ENCODE measurements around the gene EPN1.

The EPN1 gene

DNA sequence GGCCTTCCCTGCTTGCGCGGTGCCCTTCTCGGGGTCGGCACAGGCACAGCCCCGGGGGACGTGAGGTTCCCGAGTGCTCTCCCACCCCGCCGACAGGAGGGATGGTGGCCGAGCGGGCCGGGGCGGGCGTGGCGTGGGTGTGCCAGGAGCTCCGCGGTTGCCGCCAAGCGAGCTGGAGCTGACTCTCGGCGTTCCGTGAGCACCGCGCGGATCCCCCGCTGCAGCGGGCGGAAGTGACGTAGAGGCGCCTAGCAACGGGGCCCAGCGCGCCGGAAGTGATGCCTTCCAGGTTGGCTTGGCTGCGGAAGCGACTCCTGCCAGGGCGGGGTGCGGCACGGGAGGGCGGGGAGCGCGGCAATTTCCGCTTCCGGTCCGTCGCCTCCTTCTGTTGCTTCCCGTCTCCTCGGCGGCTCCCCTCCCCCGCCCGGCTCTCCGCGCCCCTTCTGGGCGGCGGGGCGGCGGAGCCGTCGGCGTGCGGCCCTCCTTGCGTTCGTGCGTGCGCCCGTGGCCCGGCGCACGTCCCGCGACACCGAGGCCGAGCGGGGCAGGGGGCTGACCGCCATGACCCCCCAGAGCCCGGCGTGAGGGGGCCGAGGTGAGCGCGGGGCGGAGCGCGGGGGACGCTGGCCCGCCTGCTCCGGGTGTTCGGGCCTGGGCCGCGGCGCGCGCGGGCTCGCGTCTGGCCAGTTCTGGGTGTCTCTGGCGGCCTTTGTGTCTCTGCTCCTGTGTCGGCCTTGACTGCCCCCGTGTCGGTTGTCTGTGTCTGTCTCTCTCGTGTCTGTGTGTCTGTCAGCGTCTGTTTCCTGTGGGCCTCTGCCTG is at the start of gene EPN1:
Gene EPN1, plus strand, starts transcription at position 386 of the 820 bp plus-strand sequence. CDS start 3,402 bp downstream, outside the sequence.
- DNase-seq (ENCODE audit: low read depth in 2 of 2): peak; percentile 95 to 96

DNA sequence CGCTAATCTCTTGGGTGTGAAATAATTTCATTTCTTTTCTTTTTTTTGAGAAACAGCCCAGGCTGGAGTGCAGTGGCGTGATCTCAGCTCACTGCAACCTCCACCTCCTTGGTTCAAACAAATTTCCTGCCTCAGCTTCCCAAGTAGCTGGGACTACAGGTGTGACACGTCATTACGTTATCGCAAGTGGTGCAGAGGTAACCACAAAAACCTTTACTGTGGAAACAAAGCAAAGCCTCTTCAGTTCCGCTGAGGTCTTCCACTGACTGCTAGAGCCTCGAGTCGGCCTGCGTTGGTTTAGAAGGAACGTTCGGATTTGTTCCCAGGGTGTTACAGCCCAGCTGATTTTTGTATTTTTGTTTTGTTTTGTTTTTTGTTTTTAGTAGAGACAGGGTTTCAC is 48.7 kb upstream of the EPN1 start:
- no peak for DNase-seq (ENCODE audit: low read depth in 2 of 2)

DNA sequence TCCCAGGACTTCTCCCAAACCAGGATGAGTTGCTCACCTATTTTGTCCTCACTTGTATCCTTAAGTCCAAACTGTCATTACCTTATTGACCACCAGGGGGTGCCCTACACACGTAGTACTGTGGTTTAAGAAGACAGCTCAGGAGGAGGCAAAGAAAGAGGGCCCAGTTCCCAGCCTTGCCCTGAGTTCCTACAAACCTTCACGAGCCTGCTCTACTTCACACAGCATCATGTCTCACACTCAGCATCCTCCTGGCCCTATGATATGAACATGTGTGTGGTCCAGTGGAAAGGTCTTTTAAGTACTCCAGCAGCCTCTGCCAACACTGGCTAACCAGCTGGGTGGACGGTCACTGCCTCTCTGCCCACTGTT is 42.6 kb upstream of the EPN1 start:
- DNase-seq (ENCODE audit: low read depth in 2 of 2): peak; percentile 67 to 80

DNA sequence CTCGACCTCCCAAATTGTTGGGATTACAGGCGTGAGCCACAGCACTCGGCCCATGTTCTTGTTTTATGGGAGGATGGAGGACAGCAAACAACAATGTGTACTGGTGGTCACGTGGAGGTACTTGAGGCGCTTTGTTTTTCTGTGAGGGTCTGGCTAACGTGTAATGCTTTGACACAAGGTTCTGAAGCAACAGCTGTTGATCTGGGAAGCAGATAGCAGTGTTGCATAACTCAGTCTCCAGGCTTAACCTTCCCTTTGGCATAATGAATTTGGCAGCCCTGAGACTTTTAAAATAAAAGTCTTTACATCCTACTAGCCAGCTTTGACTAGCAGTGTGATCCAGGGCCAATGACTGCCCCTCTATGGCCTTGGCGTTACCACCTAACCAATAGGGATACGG is 41.2 kb upstream of the EPN1 start:
- DNase-seq (ENCODE audit: low read depth in 2 of 2): no peak

DNA sequence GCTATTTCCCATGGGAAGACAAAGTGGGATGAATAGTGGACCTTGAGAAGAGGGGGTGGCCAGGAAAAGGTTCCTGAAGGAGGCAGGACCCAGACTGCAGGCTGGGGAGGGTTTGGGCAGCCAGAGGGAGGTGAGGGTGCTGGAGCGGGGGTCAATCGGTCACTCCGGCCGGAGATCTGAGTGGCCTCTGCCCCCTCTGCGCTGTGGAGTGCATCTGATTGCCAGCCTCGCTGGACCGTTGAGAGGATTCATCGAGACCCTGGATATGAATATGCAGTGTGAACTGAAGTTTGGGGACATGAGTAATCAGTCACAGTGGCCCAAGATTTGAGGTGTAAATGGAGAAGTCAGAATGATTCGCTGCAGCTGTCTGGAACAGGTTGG is 39.7 kb upstream of the EPN1 start:
- DNase-seq (ENCODE audit: low read depth in 2 of 2): no peak

DNA sequence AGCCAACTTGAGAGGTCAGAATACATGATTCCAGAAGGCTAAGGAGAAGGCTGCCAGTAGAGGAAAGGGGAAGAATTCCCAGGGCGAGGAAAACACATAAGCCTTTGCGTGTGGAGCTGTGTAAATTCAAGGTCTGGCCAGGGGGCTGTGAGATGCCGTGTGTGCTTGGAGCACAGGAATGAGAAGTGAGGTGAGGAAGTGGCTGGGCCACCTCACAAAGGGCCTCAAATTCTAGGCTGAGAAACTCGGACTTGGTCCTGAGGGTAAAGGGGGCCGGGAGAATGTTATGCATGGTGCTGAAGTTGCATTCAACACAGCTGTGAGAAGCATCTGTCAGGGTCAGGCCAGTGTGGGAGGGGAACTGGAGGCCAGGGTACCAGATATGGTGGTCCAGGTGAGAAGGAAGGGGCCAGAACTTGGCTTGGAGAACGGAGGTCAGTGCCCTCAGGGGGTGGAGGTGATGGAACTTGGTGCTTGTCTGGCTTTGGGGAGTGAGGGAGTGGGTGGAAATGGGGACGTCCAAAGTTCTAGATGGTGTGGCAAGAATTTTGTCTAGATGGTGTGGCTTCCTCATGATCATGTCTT is 39.1 kb upstream of the EPN1 start:
- DNase-seq (ENCODE audit: low read depth in 2 of 2): no peak

DNA sequence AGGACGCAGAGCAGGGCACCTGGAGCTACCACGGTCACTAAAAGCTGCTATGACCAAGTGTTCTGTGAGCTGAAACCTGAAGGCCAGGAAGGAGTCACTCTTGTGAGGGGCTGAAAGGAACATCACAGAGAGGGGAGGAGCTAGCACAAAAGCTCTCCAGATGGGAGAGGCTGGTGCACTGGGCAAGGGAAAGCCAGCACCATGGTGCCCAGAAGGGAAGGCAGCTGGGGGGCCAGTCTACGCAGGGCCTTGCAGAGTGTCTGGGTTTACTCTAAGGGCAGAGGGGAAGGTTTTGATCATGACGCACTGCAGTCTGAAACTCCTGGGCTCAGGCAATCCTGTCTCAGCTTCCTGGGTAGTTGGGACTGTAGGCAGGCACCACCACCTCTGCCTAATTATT is 38.3 kb upstream of the EPN1 start:
- no peak for DNase-seq (ENCODE audit: low read depth in 2 of 2)

DNA sequence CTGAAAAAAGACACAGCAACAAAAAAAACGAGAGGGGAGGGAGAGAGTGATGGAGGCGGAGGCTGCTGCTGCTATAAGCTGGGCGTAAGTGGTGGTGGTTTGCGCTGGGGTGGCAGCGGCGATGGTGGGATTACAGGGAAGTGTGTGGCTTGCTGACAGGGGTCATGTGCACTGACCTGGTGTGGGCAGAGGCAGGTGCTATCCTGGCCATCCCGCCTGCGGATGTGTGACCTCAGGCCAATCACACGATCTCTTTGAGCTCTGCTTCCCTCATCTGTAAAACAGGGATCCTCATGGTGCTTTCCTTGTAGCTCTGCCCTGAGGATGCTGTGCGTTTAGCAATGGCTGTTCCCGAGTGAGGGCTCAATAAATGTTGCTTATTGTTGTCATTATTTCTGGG is 37.5 kb upstream of the EPN1 start:
- no peak for DNase-seq (ENCODE audit: low read depth in 2 of 2)

DNA sequence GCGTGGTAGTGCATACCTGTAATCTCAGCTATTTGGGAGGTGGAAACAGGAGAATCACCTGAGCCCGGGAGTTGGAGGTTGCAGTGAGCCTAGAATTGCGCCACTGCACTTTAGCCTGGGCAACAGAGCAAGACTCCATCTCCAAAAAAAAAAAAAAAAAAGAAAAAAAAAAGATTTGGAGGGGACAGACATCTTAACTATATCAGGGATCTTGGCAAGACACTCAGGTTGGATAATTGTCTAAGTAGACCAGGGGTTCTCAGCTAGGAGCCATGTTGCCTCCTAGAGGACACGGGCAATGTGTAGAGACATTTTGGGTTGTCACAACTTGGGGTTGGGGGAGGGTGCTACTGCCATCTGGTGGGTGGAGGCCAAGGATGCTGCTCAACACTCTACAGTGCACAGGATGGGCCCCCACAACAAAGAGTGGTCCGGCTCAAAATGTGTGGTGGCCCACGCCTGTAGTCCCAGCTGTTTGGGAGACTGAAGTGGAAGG is 36.1 kb upstream of the EPN1 start:
- no peak for DNase-seq (ENCODE audit: low read depth in 2 of 2)

DNA sequence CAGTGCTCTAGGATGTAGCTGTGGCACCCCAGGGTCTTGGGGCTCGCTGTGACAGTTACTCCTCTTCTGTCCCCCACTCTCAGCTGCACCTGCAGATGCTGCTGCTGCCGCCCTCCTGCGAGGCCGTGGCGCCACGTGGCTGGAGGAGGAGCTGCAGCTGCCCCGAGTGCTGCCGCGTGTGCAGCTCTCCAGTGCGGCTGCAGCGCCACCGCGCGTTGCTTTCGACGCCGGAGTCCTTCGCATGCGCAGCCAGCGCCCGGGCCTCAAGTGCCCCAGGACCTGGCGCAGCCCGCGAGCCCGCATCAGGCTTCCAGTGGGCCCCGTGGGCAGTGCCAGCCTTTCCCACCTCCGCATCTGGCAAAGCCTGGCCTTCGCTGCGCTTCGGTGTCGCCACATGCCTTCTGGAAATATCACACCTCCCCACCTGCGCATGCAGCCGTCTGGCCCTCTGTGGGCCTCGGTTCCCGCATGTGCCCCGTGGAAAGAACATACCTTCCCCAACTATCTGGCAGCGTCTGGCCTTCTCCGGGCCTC is 34.9 kb upstream of the EPN1 start:
- DNase-seq (ENCODE audit: low read depth in 2 of 2): peak in 1 of 2 donors; percentile 54

DNA sequence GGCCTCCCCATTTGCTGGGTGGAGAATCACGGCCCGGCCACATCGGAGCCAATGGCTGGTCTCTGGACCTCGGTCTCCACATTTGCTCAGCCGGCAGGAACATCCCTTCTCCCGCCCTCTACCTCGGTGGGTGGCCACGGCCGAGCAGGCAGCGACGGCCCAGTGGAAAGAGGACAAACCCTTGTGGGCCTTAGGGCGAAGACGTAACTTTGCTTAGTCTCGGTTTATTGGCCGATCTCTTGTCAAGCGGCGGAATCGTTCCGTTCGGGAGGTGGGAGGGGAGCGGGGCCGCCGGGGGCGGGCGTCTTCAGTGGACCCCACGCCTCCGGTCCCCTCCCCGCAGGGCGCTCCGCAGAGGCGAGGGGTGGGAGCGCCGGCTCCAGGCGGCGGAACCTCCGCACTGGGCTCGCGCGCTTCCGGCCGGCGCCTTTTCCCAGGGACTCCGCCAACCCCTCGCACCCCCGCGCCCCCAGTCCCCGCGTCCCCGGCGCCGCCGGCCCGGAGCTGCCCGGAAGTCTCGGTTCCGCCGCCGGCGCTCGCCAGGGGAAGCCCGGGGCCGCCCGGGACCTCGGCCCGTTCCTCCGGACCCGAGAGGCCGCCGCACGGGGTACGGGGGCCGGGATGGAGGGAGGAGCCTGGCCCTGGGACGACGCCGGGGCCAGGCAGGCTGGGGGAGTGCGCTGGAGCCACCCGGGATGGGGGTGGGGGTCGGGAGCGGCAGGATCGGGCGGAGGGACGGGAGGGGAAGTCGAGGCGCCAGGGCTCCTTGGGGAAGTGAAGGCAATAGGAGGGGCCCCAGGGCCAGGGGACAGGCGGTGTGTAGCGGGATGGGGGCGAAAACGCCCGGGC is 34.2 kb upstream of the EPN1 start, which contains the start of gene ZNF580:
Gene ZNF580, plus strand, starts transcription at position 426 of the 849 bp plus-strand sequence. CDS start 1,507 bp downstream, outside the sequence.
- no peak for DNase-seq (ENCODE audit: low read depth in 2 of 2)

DNA sequence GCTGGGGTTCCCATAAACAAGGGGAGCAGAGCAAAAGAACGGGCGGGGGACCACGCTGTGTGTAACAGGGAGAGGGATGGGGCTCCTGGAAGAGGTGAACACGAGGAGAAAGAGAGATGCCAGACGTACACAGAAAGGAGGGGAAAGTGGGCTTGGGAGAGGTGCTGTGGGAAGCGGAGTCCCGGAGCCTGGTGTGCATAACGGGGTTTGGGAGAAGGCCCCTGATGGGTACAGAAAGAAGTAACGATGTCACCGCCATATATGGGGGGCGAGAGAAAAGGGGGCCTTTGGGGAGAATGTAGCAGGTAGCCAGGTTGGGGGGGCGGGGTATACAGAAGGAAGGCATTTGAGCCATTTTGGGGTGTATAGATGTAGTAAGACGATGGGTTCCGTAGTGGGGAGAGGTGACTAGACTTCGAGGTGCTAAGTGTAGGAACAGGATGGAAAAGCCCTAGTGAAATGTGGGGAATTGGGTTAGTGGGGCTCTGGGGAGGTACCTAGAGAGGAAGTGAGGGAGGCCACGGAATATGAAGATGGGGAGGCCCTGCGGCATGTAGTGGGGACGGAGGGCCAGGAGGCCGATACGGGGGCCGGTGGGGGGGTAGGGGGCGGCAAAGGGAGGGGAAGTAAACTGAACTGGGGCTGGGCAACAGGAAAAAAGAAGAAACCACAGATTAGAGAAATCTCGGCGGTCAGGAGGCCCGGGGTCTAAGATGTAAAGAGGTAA is 33.4 kb upstream of the EPN1 start:
- DNase-seq (ENCODE audit: low read depth in 2 of 2): no peak

DNA sequence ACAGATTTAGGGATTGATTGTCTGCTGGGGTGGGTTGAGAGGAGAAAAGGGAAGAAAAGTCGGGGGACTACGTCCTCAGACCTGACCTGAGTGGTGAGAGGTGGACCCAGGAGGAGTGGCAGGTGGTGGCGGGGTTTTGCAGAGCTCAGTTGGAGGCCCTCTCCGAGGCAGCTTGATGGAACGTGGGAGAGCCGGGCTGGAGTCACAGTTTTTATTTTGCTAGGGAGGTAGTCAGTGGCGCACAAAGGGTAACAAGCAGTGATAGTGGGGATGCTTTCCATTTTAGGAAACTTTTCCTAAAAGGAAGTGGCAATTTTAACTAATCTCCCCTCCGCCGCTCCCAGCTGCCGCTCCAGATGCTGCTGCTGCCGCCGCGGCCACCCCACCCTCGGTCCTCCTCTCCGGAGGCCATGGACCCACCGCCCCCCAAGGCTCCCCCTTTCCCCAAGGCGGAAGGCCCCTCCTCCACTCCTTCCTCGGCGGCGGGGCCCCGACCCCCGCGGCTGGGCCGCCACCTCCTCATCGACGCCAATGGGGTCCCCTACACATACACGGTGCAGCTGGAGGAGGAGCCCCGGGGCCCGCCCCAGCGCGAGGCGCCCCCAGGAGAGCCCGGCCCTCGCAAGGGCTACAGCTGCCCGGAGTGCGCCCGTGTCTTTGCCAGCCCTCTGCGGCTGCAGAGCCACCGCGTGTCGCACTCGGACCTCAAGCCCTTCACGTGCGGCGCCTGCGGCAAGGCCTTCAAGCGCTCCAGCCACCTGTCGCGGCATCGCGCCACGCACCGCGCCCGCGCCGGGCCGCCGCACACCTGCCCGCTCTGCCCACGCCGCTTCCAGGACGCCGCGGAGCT is 32.6 kb upstream of the EPN1 start:
- no peak for DNase-seq (ENCODE audit: low read depth in 2 of 2)

DNA sequence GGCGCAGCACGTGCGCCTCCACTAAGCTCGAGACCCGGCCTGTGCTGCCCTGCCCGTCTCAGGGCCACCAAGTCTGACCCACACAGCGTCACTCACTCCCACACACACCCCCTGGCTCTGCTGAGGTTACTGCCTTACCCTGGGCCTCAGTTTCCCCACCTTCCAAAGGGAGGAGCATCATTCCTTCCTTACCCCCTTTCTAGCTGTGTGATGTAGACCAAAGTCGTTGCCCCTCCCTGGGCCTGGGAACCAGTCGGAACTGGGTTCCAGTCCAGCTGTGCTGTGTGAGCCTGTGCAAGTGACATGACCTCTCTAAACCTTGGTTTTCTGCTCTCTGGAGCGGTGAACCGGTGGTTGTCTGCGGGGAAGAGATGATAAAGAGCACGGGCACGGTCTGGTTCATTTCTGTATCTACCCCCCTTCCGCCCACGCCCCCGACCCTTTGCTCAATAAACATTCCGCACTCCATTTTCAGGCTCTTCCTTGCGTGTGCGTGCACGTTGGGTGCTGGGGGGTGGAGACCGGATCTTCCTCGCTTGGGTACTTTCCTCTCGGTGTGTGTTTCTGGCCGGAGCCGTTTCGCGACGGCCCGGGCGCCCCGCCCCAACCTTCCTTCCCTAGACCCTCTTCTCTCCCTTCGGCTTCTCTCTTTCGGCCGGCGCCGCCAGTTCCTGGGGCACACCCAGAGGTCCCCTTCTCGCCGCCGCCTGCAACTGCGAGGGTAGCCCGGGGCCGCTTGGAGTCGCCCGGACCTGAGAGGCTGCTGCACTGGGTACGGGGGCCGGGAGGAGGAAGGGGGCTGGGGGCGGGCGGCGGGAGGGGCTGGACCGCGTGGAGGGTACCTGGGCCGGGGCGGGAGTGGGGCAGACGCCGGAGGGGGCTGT is 31.8 kb upstream of the EPN1 start, which contains the start of gene ZNF581:
Gene ZNF581, plus strand, starts transcription at position 647 of the 884 bp plus-strand sequence. CDS start 923 bp downstream, outside the sequence.
- peak in 1 of 2 donors; percentile 58 for DNase-seq (ENCODE audit: low read depth in 2 of 2)

DNA sequence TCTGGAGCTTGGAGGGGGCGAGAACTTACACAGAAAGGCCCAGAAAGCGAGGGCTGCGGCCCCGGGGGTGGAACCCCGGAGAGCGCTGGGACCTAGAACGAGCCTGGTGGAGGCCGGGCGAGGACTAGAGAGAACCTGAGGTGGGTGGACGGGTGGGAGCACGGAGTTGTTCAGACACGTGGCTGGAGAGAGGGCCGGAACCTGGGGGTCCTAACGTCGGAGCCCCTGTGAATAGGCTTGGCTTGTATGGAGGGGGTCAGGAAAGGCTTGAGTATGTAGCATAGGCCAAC is 31.2 kb upstream of the EPN1 start:
- DNase-seq (ENCODE audit: low read depth in 2 of 2): no peak

DNA sequence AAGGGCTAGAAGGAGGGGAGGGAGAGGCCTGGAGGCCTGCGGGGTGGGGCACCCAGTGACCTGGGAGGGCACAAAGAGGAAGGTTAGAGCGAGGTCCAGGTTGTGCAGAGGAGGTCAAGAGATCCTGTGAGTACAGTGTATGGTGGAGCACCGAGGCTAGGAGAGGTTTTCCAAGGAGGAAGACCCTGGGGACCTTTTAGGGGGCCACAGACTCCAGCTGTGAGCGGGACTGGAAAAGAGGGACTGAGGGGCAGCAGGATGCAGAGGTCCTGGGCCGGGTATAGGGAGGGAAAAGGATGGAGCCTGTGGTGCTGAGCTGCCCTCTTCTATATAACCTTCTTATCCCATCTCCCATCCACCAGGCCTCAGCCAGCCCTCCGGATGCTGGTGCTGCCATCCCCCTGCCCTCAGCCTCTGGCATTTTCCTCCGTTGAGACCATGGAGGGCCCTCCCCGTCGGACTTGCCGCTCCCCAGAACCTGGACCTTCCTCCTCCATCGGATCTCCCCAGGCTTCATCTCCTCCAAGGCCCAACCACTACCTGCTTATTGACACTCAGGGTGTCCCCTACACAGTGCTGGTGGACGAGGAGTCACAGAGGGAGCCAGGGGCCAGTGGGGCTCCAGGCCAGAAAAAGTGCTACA is 30.7 kb upstream of the EPN1 start:
- no peak for DNase-seq (ENCODE audit: low read depth in 2 of 2)

DNA sequence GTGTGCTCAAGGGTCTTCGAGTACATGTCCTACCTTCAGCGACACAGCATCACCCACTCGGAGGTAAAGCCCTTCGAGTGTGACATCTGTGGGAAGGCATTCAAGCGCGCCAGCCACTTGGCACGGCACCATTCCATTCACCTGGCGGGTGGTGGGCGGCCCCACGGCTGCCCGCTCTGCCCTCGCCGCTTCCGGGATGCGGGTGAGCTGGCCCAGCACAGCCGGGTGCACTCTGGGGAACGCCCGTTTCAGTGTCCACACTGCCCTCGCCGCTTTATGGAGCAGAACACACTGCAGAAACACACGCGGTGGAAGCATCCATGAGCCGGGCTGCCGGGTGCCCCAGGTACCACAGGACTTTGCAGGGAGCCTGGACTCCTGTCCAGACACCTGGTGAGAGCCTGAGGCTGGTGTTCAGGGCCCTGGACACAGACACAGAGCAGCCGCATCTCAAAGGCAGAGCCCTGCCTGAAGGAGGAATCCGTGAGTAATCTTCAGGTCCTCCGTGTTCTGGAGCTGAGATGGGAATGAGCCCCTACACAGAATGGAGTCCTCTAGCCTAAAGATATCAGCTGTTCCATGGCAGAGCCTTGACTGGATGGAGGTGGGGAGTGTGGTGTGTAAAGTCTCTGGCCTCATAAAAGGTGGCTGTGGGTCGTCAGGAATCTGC is 30.0 kb upstream of the EPN1 start:
- DNase-seq (ENCODE audit: low read depth in 2 of 2): no peak

DNA sequence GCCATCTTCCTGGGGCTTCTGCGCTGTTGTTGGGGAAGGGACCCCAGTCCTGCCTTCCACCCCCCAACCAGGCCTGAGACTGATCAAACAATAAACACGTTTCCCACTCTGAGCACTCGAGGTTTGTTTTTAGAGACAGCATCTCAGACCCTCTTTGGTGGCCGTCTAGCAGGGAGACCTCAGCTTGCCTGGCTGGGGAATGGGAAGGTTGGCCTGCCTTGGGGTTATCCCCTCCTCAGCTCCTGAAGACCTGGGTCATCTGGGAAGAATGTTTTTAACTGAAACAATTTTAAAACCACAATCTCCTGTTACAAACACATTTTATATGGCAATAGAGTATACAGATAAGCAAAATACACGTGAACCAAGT is 29.5 kb upstream of the EPN1 start:
- DNase-seq (ENCODE audit: low read depth in 2 of 2): no peak

Measured in stimulated activated CD8-positive, alpha-beta memory T cell treated with anti-CD3 and anti-CD28 coated beads, Interleukin-2, amount 100 ng/mL, for 1 hour (primary cell).